Hematopoietic multipotent progenitor cell treated with erythropoietin and hydrocortisone succinate and interleukin-3 and kit ligand, for 8 days (in vitro differentiated cells): ENCODE data around the gene TMEM59.
A peak's percentile ranks its signal among the peaks of the same experiment; 100 is the strongest.
"Not testable (repeated sequence)": the region's sequence is repeated elsewhere in the genome, so short reads cannot be mapped to it uniquely, and the experiment has no call there.

ENCODE experiments used
- DNase-seq: peaks from one replicate; pipeline ENCODE4 v3.0.0-alpha.2; 2015

Gene TMEM59

DNA sequence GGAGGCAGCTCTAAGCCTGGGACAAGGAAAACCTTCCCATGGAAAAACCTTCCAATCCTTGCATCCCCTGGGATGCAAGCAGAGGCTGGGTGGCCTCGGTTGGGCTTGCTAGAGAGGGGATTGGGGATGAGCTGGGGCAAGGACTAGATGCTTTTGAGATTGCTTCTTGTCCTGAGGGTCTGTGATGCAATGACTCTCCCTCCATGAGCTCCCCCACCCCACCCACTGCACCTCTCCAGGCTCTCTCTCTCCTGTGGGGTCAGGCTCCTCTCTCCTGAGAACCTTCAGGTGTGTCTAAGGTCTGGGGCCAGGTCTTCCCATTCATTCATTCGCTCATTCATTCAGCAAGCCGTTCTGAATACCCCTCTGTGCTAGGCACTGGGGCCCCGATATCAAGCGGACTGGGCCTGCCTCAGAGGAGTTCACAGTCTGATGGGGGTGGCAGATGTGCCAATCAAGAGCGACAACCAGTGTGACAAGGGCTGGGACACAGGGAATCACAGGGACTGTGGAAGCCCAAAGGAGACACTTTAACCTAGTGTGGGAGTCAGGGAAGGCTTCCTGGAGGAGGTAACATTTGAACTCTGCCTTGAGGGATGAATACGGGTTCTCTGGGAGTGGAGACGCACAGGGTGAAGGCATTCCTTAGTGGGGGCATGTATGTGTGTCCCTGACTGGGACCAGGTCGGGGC, 41.5 kb downstream of the TMEM59 start:
- no peak for DNase-seq

DNA sequence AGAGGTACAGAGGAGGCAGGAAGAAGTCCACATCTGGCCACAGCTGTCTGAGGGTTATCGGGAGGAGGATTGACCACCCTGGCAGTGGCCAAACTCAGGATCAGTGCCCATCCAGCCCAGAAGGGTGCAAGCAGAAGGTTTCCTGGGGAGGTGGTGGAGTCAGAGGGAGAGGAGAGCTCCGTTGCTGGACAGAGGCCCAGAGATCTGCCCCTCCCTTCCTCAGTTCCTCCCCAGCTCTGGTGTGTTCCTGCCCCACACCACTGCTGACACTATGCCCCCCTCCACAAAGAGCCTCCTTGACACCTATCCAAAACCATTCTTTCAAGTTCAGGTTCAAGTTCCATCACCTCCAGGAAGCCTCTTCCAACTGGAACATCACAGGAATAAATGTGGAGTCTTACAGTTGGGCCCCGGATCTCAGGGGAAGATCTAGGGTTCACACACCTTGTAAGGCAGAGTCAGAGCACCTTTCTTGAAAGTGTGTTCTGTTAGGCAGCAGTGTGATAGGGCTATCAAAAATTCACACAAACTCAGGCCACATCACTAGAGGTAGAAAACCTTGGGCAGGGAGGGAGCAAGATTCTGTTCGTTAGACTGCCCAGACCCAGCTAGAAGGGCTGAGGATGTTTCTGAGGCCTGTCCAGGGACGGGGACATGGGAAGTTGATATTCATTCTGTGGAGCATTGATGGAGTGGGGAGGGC, 42.4 kb downstream of the TMEM59 start:
- DNase-seq: no peak

DNA sequence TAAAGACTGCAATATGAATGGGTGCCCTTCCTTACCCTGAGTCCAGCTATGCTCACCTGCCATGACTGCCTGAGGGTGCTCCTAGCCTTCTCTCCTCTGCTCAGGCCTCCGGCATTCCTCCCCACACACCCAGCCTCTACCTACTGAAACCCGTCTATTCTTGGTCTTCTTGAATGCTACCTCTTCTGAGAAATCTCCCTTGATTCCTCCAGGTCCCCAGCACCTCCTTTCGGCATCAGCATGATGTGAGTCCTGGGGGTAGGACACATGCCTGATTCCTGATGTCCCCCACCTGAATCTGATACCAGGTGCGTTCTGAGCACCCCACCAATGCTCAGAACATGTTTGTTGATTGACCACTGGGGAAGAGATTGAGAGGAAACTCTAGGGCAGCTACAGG, 43.6 kb downstream of the TMEM59 start:
- no peak for DNase-seq

DNA sequence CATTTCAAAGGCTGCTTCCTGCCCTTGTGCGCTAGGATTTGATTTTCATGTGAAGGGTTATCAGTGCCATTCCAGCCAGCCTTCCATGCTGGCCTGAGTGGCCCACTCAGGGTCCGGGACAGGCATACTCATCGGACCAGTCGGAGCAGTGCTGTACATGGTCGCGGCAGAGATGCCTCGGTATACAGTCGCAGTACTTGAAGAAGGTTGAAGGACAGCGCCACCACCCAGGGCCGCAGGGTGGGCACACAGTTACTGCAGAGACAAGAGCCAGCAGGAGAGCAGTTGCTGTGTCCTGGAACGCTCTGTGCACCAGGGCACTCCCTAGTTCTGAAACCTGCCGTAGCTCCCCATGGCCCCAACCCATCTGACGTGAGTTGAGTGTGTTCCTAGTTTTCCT, 44.1 kb downstream of the TMEM59 start:
- DNase-seq: no peak

DNA sequence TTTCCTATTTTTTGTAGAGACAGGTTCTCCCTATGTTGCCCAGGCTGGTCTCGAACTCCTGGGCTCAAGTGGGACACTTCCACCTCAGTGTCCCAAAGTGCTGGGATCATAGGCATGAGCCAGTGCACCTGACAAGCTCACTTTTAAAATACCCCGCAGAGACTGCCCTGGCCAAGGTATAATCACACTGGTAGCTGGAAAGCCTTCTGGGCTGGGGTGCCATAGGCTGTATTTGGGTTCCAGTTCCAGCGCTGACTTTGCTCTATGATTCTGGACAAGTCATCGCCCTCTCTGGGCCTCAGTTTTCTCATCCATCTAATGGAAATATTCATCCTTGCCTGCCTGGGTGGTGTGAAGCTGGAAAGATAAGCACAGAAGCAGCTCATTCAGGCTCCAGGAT, 45.4 kb downstream of the TMEM59 start:
- no peak for DNase-seq

DNA sequence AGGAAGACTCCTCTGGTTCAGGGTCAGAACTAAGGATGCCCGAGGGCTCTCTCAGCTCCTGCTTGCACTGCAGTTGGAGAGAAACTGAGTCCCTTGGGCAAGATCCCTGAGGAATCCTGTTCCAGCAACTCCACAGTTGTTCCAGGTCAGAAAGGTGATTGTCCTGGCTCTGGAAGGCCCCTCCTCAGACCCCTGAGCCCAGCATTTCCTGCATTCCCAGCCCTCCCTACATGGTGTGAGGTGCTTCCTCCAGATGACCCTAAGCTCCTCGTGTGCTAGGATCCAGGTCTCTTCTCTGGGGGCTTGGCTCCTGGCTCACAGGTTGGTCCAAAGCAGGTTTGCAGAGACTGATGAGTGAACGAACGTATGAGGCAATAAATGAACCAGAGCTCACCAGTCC, 46.5 kb downstream of the TMEM59 start:
- DNase-seq: no peak

DNA sequence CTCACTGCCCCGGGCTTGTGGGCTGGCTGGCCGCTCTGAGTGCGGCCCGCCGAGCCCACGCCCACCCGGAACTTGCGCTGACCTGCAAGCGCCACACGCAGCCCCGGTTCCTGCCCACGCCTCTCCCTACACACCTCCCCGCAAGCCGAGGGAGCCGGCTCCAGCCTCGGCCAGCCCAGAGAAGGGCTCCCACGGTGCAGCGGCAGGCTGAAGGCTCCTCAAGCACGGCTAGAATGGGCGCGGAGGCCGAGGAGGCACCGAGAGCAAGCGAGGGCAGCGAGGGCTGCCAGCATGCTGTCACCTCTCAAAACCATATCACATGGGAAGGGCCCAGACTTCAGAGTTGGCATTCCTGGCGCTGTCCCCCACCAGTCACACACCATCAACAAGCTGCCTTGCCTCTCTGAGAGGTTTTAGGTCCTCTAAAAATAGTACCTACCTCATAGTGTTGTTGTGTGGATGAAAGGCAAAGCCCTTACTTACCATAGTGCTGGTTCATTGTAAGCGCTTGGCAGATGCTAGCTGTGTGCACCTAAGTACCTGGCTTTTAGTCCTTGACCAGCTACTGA, 48.4 kb downstream of the TMEM59 start:
- no peak for DNase-seq

DNA sequence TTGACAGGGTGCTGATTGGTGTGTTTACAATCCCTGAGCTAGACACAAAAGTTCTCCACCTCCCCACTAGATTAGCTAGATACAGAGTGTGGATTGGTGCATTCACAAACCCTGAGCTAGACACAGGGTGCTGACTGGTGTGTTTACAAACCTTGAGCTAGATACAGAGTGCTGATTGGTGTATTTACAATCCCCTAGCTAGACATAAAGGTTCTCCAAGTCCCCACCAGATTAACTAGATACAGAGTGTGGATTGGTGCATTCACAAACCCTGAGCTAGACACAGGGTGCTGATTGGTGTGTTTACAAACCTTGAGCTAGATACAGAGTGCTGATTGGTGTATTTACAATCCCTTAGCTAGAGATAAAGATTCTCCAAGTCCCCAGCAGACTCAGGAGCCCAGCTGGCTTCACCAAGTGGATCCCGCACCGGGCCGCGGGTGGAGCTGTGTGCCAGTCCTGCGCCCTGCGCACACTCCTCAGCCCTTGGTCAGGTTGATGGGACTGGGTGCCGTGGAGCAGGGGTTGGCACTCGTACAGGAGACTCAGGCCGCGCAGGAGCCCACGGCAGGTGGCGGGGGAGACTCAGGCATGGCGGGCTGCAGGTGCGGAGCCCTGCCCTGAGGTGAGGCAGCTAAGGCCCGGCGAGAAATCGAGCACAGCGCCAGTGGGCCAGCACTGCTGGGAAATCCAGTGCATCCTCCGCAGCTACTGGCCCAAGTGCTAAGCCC, 49.1 kb downstream of the TMEM59 start:
- DNase-seq: not testable (repeated sequence)

DNA sequence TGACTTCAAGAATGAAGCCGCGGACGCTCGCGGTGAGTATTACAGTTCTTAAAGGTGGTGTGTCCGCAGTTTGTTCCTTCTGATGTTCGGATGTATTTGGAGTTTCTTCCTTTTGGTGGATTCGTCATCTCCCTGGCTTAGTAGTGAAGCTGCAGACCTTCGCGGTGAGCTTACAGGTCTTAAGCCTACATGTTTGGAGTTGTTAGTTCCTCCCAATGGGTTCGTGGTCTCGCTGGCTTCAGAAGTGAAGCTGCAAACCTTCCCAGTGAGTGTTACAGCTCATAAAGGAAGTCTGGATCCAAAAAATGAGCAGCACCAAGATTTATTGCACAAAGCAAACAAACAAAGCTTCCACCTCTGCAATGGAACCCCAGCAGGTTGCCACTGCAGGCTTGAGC, 49.8 kb downstream of the TMEM59 start:
- no peak for DNase-seq

DNA sequence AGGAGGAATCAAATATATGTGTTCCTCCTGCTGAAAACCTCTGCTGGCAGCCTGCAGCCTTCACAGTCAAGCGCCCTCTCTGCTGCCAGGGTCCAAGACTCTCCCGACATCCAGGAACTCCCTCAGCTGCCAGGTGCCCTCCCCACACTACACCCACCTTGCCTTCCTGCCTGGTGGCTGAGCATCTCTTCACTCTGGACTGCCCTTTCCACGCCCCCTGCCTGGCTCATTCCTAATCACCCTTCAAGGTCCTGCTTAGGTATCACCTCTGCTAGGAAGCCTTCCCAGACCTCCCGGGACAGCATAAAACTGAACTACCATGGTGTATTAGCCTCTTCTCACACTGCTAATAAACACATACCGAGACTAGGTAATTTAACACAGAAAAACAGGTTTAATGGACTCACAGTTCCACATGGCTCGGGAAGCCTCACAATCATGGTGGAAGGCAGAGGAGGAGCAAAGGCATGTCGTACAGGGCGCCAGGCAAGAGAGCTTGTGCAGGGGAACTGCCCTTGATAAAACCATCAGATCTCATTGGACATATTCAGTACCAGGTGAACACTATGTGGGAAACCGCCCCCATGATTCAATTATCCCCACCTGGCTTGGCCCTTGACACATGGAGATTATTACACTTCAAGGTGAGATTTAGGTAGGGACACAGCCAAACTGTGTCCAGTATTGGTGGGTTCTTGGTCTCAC, 50.3 kb downstream of the TMEM59 start:
- DNase-seq: no peak

DNA sequence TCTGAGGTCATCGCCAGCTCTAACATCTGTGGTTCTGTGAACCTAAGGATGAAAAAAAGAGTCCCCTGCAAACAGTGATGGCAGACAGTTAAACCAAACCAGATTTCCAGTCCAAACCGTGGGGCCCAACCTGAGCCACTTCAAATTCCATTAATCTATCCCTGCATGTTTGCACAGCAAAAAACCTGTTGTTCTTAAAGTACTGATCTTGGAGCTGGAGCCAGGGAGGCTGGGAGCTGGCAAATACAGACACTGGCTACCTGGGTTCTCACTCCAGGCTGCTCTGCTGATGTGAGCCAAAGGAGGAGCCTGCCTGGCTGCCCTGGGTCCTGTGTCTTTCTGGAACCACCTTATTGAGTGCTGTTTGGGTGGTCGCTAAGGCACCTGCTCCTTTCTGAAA, 51.4 kb downstream of the TMEM59 start:
- no peak for DNase-seq

DNA sequence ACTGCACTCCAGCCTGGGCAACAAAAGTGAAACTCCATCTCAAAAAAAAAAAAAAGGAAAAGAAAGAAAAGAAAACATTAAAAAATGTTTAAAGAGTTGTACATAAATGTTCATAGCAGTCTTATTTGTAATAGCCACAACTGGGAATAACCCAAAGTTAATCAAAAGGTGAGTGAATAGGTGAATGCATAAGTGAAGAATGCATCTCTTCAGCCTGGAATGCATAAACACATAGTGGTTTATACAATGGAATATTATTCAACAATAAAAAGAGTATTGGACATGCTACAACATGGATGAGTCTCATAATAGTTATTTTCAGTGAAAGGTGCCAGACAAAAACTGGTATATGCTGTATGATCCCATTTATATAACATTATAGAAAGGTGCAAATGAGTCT, 53.1 kb downstream of the TMEM59 start:
- DNase-seq: no peak

DNA sequence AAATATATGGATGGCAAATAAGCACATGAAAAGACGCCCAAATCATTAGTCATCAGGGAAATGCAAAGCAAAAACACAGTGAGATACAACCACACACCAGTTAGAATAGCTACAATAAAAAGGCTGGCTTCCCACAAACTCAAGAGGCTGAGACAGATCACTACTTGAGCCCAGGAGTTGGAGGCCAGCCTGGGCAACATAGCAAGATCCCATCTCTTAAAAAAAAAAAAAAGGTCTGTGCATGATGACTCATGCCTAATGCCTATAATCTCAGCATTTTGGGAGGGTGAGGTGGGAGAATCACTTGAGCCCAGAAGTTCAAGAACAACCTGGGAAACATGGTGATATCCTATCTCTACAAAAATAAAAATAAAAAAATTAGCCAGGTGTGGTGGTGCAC, 54.8 kb downstream of the TMEM59 start:
- no peak for DNase-seq

DNA sequence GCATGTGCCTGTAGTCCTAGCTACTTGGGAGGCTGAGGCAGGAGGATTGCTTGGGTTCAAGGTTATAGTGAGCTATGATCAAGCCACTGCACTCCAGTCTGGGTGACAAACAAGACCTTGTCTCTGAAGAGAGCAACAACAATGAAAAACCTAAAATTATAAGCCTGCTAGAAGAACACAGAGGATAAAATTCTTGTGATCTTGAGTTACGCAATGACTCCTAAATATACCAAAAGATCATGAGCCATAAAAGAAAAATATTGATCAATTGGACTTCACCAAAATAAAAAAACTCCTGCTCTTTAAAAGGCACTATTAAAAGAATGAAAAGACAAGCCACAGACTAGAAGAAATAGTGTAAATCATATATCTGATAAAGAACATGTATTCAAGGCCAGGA, 57.3 kb downstream of the TMEM59 start:
- DNase-seq: no peak

DNA sequence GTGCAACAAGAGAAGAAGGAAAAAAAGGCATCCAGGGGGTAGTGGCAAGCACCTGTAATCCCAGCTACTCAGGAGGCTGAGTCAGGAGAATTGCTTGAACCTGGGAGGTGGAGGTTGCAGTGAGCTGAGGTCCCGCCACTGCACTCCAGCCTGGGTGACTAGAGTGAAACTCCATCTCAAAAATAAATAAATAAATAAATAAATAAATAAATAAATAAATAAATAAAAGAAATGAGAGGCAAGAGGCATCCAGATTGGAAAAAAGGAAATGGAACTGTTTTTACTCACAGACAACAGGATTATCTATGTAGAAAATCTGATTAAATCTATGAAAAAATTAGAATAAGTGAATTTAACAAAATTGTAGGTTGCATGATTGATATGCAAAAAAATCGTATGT, 58.5 kb downstream of the TMEM59 start:
- not testable (repeated sequence) for DNase-seq

DNA sequence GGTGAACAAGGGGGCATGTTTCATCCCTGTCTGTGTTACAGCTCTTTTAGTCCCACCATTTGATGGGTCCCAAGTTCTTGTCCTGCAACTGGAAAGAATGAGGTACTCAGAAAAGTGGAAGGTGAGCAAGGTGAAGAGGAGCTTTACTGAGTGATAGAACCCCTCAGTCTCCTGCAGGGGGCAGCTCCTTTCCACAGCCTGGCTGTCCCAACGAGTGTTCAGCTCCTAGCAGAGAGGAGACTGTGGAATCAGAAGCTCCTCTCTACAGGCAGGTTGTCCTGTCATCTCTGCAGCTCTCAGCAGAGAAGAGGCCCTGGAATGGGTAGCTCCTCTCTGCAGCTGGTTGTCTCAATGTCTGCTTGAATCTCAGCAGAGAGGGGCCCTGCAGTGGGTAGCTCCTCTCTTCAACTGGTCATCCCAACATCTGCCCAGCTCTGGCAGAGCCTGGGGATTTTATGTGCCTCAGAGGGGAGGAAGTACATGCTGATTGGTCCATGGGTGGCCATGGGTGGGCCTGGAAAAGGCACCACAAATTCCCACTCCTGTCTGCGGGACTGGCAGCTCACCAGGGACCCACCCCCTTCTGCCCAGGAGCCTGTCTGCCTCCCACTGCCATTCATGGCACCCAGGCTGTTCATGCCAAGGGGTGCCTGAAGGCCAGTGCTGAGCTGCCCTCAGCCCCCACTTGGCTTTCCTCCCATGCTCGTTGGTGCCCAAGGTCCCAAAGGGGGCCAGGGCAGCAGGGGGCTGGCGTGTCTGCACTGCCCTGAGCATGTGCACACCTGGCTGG, 60.7 kb downstream of the TMEM59 start:
- peak; percentile 41 for DNase-seq

DNA sequence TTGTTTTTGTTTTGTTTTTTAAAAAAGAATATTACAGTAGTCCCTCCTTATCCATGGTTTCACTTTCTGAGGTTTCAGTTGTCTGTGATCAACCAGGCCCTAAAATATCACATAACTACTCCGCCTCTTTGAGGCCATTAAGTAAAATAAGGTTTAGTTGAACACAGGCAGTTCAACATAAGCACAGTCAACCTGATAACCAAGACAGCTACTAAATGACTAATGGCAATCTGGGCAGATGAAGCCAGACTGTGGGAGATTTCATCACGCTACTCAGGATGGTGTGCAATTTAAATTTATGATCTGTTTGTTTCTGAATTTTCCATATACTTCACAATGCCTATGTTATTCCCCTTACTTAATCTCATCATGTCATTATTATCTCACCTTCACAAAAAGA, 65.1 kb downstream of the TMEM59 start:
- no peak for DNase-seq

DNA sequence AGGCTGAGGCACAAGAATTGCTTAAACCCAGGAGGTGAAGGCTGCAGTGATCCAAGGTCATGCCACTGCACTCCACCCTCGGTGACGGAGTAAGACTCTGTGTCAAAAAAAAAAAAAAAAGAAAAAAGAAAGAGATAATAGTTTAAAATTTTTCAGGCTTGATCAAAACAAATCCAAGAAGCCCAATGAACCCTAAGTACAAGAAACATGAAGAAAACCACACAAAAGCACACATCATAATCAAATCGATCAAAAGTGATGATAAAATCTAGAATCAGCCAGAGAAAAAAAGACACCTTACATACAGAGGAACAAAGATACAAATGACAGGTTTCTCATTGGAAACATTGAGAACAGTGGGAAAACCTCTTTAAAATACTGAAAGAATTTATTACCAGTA, 66.5 kb downstream of the TMEM59 start:
- DNase-seq: no peak

DNA sequence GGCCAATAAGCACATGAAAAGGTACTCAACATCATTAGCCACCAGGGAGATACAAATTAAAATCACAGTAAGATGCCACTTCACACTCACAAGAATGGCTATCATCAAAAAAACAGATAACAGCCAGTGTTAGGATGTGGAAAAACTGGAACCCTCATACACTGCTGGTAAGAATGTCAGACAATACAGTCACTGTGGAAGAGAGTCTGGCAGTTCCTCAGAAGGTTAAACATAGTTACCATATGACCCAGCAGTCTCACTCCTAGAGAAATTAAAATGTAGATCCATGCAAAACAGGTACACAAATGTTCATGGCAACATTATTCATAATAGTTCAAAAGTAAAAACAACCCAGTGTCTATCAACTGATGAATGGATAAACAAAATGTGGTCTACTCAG, 68.3 kb downstream of the TMEM59 start:
- DNase-seq: no peak

DNA sequence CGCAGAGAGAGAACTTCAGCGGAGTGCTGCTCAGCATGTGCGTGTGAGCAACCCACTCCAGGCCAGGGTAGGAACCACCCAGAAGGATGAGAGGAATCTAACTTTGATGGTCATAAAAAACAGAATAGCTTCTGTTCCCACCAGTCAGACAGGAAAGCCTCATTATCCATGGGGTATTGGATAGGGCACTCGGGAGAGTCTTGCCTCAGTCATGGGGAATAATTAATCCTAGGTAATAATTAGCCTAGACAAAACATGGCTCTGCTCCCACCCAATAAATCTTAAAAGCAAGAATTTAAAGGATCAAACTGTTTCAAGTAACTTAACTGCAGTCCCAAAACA, 70.3 kb downstream of the TMEM59 start:
- no peak for DNase-seq

DNA sequence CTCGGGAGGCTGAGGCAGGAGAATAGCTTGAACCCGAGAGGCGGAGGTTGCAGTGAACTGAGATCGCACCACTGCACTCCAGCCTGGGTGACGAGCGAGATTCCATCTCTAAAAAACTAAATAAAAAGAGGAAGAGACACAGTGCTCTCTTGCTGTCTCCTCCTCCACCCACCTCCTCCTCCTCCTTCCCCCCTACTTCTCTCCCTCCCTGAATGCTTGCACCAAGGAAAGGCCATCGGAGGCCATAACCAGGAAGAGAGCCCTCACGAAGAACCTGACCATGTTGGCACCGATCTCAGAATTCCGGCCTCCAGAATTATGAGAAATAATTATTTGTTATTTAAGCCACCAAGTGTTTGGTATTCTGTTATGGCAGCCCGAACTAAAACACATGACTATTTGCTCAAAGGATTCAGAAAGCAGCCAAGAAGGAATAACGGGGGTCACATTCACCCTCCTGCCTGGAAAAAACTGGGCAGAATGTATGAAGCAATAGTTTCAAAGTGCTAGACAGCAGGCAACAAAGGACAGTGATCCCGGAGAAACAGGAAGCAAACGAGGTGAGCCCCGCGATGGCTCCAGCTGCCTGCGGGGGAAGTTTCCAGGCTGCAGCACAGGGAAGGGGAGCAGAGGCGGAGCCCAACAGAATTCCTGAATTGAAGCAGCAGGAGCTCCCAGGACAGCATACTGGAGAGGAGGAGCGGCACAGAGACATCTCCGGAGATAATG, 70.8 kb downstream of the TMEM59 start:
- DNase-seq: no peak

DNA sequence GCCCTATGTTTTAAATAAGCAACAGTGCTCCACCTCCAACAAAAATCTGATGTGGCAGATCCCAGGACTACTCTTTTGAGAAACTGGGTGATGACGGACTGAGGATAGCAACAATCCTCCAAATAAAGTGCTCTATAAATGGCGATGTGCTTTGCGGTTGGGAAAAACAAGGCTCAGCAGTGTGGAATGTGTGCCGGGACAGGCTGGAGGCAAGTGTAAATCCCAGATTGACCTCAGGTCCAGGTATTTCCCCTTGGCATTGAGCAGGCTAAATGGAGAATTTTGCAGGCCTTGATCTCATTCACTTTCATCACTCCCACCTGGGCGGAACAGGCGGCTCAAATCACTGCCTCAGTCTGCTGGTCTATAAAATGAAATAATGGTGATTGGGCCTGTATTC, 71.8 kb downstream of the TMEM59 start:
- DNase-seq: no peak
